NT2/D1 (cell line): ENCODE results near the gene RAB11B.
"Not testable (repeated sequence)": the region's sequence is repeated elsewhere in the genome, so short reads cannot be mapped to it uniquely, and the experiment has no call there.

Experiments
- DNase-seq: peaks from one replicate; pipeline ENCODE4 v3.0.0-alpha.2; 2011; ENCODE audit warnings: low read depth, low spot score
- H3K27me3 ChIP-seq: 2 replicates; pipeline ENCODE4 v1.6.0; 2011; ENCODE audit warnings: mild to moderate bottlenecking; ENCODE audit not compliant: insufficient read length, insufficient read depth
- H3K36me3 ChIP-seq: 2 replicates; pipeline ENCODE4 v1.6.1; 2011; ENCODE audit warnings: mild to moderate bottlenecking, low read length, mixed read lengths; ENCODE audit not compliant: insufficient read depth, insufficient read length
- H3K4me1 ChIP-seq: 2 replicates; pipeline ENCODE4 v1.5.1; 2011; ENCODE audit not compliant: insufficient read depth, insufficient read length
- H3K4me3 ChIP-seq: 2 replicates; pipeline ENCODE4 v1.5.1; 2011; ENCODE audit warnings: low read depth; ENCODE audit not compliant: insufficient read length
- H3K9ac ChIP-seq: 2 replicates; pipeline ENCODE4 v1.6.0; 2011; ENCODE audit warnings: low read depth; ENCODE audit not compliant: insufficient read length
- H3K9me3 ChIP-seq: 2 replicates; pipeline ENCODE4 v1.5.1; 2011; ENCODE audit warnings: mild to moderate bottlenecking, low read length; ENCODE audit not compliant: insufficient read depth
- SUZ12 ChIP-seq: IDR thresholded peaks from 2 replicates; pipeline ENCODE4 v1.6.1; 2011; ENCODE audit not compliant: insufficient read length, insufficient read depth; ENCODE audit errors: extremely low read depth
- YY1 ChIP-seq: IDR thresholded peaks from 2 replicates; pipeline ENCODE4 v1.6.1; 2011; ENCODE audit not compliant: insufficient read length, insufficient read depth
- ZNF274 ChIP-seq: IDR thresholded peaks from 2 replicates; pipeline ENCODE4 v1.6.1; 2011; ENCODE audit warnings: mild to moderate bottlenecking, low read depth, low read length

RAB11B gene

DNA sequence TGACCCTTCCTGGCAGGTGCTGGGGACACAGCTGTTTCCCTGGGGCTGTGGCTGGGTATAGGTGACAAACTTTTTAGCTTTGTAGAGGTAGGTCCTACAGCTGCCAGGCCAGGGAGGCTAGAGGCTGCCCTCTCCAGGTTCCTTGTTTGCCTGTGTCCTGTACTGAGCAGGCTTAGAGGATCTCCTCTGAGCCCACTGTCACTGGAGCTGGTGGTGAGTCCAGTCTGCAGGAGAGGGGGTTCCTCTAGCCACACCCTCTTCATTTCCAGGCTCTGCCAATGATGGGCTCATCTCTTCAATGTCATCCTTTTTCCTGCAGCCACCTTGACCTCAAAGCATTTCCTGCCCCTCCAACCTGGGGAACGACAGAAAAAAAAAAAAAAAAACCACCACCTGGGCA lies 12.6 kb upstream of the RAB11B start:
- TF ChIP-seq ZNF274 (no peak), SUZ12 (no peak), YY1 (no peak)
- Histone ChIP-seq H3K4me1 (no peaks in the 10 kb centered on the region), H3K27me3 (no peaks in the 10 kb centered on the region), H3K36me3 (peaks cover 6% of the 10 kb centered on the region), H3K4me3 (no peak overlapping the region), H3K9me3 (peaks cover 11% of the 10 kb centered on the region; the same call in 1 of the 2 replicates), H3K9ac (no peak overlapping the region)
- DNase-seq = no peak

DNA sequence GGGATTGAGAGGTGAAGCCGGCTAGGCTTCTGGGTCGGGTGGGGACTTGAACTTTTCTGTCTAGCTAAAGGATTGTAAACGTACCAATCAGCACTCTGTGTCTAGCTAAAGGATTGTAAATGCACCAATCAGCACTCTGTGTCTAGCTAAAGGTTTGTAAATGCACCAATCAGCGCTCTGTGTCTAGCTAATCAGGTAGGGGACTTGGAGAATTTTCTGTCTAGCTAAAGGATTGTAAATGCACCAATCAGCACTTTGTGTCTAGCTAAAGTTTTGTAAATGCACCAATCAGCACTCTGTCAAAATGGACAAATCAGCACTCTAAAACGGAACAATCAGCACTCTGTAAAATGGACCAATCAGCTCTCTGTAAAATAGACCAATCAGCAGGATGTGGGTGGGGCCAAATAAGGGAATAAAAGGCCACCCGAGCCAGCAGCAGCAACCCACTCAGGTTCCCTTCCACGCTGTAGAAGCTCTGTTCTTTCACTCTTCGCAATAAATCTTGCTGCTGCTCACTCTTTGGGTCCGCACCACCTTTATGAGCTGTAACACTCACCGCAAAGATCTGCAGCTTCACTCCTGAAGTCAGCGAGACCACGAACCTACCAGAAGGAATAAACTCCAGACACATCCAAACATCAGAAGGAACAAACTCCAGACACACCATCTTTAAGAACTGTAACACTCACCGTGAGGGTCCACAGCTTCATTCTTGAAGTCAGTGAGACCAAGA lies 10.8 kb upstream of the RAB11B start:
- H3K27me3 ChIP-seq, H3K4me1 ChIP-seq, DNase-seq, H3K9ac ChIP-seq, H3K36me3 ChIP-seq, H3K4me3 ChIP-seq: not testable (repeated sequence)
- H3K9me3 ChIP-seq = peaks cover 11% of the 10 kb centered on the region; the same call in 1 of the 2 replicates

GRCh38 chr19:8384569-8384968 lies 5.6 kb upstream of the RAB11B start:
- not testable (repeated sequence) for H3K4me3 ChIP-seq, H3K27me3 ChIP-seq, H3K4me1 ChIP-seq, DNase-seq, H3K9ac ChIP-seq, H3K36me3 ChIP-seq
- H3K9me3 ChIP-seq = peaks cover 16% of the 10 kb centered on the region; the same call in 1 of the 2 replicates

DNA sequence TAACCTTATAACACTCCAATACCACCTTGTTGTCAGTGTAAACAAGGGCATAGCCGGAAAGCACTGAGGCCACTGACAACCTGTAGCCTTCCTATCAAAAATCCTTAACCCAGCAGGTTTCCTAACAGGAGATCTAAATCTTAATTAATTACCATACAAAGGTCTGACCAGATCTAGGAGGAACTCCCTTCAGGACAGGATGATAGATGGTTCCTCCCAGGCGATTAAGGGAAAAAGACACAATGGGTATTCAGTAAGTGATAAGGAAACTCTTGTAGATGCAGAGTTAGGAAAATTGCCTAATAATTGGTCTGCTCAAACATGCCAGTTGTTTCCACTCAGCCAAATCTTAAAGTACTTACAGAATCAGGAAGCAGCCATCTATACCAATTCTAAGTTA lies 5.1 kb upstream of the RAB11B start:
- H3K9ac ChIP-seq, H3K27me3 ChIP-seq, H3K4me1 ChIP-seq, DNase-seq, H3K36me3 ChIP-seq, H3K4me3 ChIP-seq: not testable (repeated sequence)
- H3K9me3 ChIP-seq = peaks cover 12% of the 10 kb centered on the region; the same call in 1 of the 2 replicates

- not testable (repeated sequence) for H3K27me3 ChIP-seq, H3K4me3 ChIP-seq, H3K36me3 ChIP-seq, H3K4me1 ChIP-seq, DNase-seq, H3K9ac ChIP-seq
- H3K9me3 ChIP-seq = peaks cover 12% of the 10 kb centered on the region; the same call in 1 of the 2 replicates
Measured at GRCh38 chr19:8385566-8385965, 4.6 kb upstream of the RAB11B start.

- H3K36me3 ChIP-seq, H3K9ac ChIP-seq, DNase-seq, H3K4me1 ChIP-seq, H3K4me3 ChIP-seq, H3K27me3 ChIP-seq: not testable (repeated sequence)
- H3K9me3 ChIP-seq = peaks cover 12% of the 10 kb centered on the region; the same call in 1 of the 2 replicates
Measured at GRCh38 chr19:8386419-8386818, 3.7 kb upstream of the RAB11B start.

- Histone ChIP-seq H3K4me3 (no peak overlapping the region), H3K9ac (no peak overlapping the region), H3K4me1 (peaks cover 11% of the 10 kb centered on the region), H3K27me3 (no peaks in the 10 kb centered on the region), H3K9me3 (peaks cover 12% of the 10 kb centered on the region; the same call in 1 of the 2 replicates), H3K36me3 (peaks cover 6% of the 10 kb centered on the region)
- no peak for DNase-seq
- TF ChIP-seq YY1 (no peak), SUZ12 (no peak), ZNF274 (no peak)
Measured at GRCh38 chr19:8386990-8387389, 3.2 kb upstream of the RAB11B start.

DNA sequence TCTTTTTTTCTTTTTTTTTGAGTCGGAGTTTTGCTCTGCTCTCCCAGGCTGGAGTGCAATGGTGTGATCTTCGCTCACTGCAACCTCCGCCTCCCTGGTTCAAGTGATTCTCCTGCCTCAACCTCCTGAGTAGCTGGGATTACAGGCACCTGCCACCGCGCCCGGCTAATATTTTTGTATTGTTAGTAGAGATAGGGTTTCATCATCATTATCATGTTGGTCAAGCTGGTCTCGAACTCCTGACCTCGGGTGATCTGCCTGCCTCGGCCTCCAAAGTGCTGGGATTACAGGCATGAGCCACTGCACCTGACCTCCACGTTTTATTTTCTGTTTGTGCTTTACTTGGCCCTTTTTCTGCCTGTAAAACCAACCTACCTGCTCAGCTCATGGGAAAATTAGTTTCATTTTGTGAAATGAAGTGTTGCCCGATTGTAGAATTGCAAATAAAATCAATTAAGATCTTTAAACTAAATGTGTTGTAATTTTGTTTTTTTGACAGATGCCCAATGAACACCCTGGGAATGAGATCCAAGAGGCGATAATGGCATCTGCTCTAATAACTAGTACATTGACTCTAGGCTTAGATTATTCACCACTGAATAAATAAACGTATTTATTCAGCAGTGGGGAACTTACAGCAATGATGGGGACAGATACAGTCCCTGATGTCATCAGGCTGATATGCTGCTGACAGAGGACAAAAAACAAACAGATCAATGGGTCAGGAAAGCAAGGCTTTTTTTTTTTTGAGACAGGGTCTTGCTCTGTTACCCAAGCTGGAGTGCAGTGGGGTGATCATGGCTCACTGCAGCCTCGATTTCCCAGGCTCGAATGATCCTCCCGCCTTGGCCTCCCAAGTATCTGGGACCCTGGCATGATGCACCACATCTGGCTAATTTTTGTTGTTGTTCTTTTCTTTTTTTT lies 2.2 kb upstream of the RAB11B start:
- Histone ChIP-seq H3K4me3 (no peak overlapping the region), H3K9ac (no peak overlapping the region), H3K27me3 (no peaks in the 10 kb centered on the region), H3K4me1 (peaks cover 14% of the 10 kb centered on the region), H3K9me3 (peaks cover 12% of the 10 kb centered on the region; the same call in 1 of the 2 replicates), H3K36me3 (peaks cover 7% of the 10 kb centered on the region)
- DNase-seq = no peak
- TF ChIP-seq SUZ12 = no peak
- TF ChIP-seq YY1 = no peak
- no peak for TF ChIP-seq ZNF274
